K562 (cell line): ENCODE data around the gene SLC36A1. TPM values are rescaled to one million over a fixed set of nuclear protein-coding genes. Genes with fewer than 3 reads are reported as not detected.

ENCODE experiments used
- ATAC-seq: fragments of 200-7000 bp; cut with Tn5 transposase; 3 replicates; pipeline ENCODE4 v1.9.1; 2020; ENCODE audit warnings: moderate library complexity
- BruUV-seq: library from RNA; stranded (reverse); fragments of 400-500 nt; replicated peaks from 2 replicates; lab custom pipeline; 2021; lab: Mats Ljungman, UMichigan
- CTCF ChIA-PET: fragments of 300-600 bp; formaldehyde crosslinking; extraction: SDS; loops from one replicate; lab custom pipeline; 2021; ENCODE audit warnings: low intra/inter-chr PET ratio; lab: Yijun Ruan, JAX
- POLR2A ChIA-PET: fragments of 300-600, 350-650 bp; sonication (Branson Sonifier 250); formaldehyde crosslinking; extraction: SDS; loops from one replicate; lab custom pipeline; 2021; ENCODE audit warnings: antibody characterized with exemption, inconsistent platforms; lab: Yijun Ruan, JAX
- DNase-seq, 4 experiments: peaks; one replicate each; pipeline versions ENCODE4 v3.0.0 to v3.0.0-alpha.2; 2011 to 2018; ENCODE audit warnings: low spot score in 3 of 4, mixed read lengths in 3 of 4; ENCODE audit errors: extremely low read depth in 1 of 4
- FAIRE-seq: peaks from 2 replicates; lab custom pipeline; 2011; peaks lifted over from hg19 to GRCh38; lab: Jason Lieb, UNC
- H2AFZ ChIP-seq: 2 replicates; pipeline ENCODE4 v1.6.0; 2011; ENCODE audit warnings: low read depth, low read length, control low read depth, inconsistent platforms
- H3K27ac ChIP-seq: fragments of 200-600 bp; 3 replicates; pipeline ENCODE4 v1.8.0; 2011; ENCODE audit warnings: low read depth, mild to moderate bottlenecking, control low read depth, inconsistent platforms, low read length, moderate library complexity, mixed read lengths; ENCODE audit errors: extremely low read depth
- H3K27me3 ChIP-seq, 2 experiments: fragments of 300-600 bp in 1 of 2; 2 replicates in 1 of 2; 3 replicates in 1 of 2; pipeline versions ENCODE4 v1.6.0 to v1.8.0; 2011; ENCODE audit warnings: inconsistent platforms in 2 of 2, low read length in 2 of 2, mild to moderate bottlenecking in 1 of 2, mixed read lengths in 1 of 2, moderate library complexity in 1 of 2; ENCODE audit not compliant: control insufficient read depth in 2 of 2, insufficient read depth in 2 of 2
- H3K36me3 ChIP-seq: fragments of 300-600 bp; 3 replicates; pipeline ENCODE4 v1.8.0; 2011; ENCODE audit warnings: mild to moderate bottlenecking, low read length, inconsistent platforms; ENCODE audit not compliant: control insufficient read depth, insufficient read depth
- H3K4me1 ChIP-seq, 2 experiments: fragments of 200-600 bp in 1 of 2; replicated peaks in 1 of 2; 2 replicates in 1 of 2; 3 replicates in 1 of 2; pipeline versions ENCODE4 v1.5.1 to v1.8.0; 2011; ENCODE audit warnings: inconsistent platforms in 2 of 2, low read length in 2 of 2, mild to moderate bottlenecking in 1 of 2, mixed read lengths in 1 of 2, moderate library complexity in 1 of 2; ENCODE audit not compliant: control insufficient read depth in 2 of 2, insufficient read depth in 2 of 2
- H3K4me2 ChIP-seq: 2 replicates; pipeline ENCODE4 v1.6.1; 2011; ENCODE audit warnings: low read length, control low read depth, inconsistent platforms, mixed read lengths; ENCODE audit not compliant: insufficient read depth
- H3K4me3 ChIP-seq: fragments of 200-600 bp; sonication (generic), shearing (Covaris generic); 2 replicates; pipeline ENCODE4 v1.5.1; 2016; ENCODE audit warnings: control low read depth, inconsistent platforms
- H3K79me2 ChIP-seq: fragments of 200-600 bp; 3 replicates; pipeline ENCODE4 v1.8.0; 2011; ENCODE audit warnings: low read length, inconsistent platforms; ENCODE audit not compliant: control insufficient read depth, insufficient read depth
- H3K9ac ChIP-seq, 2 experiments: 2 replicates each; pipeline versions ENCODE4 v1.6.0 to v1.6.1; 2011; ENCODE audit warnings: low read depth in 2 of 2, low read length in 2 of 2, control low read depth in 1 of 2, inconsistent platforms in 1 of 2, mild to moderate bottlenecking in 1 of 2, mixed read lengths in 1 of 2; ENCODE audit not compliant: insufficient read depth in 1 of 2
- H3K9me1 ChIP-seq: one replicate; pipeline ENCODE4 v1.6.0; 2011; ENCODE audit warnings: inconsistent platforms, mild to moderate bottlenecking, low read length, moderate library complexity; ENCODE audit not compliant: control insufficient read depth, insufficient read depth
- H3K9me3 ChIP-seq: replicated peaks from 2 replicates; pipeline ENCODE4 v1.5.1; 2011; ENCODE audit warnings: low read depth, low read length, inconsistent platforms; ENCODE audit not compliant: control insufficient read depth, insufficient read depth
- H4K20me1 ChIP-seq: replicated peaks from 2 replicates; pipeline ENCODE4 v1.6.1; 2011; ENCODE audit warnings: low read length, inconsistent platforms, mixed read lengths; ENCODE audit not compliant: control insufficient read depth, insufficient read depth
- CTCFL ChIP-seq: IDR thresholded peaks from 2 replicates; pipeline ENCODE4 v1.6.1; 2011; ENCODE audit warnings: borderline replicate concordance, low read depth, mild to moderate bottlenecking, moderate library complexity, low read length; ENCODE audit not compliant: insufficient read depth, poor library complexity, severe bottlenecking
- HCFC1 ChIP-seq: IDR thresholded peaks from 2 replicates; pipeline ENCODE4 v1.6.1; 2012; ENCODE audit warnings: low read depth, low read length, improper control_type of control experiment
- SRF ChIP-seq, 2 experiments: fragments of 250-450, 450-650 bp in 1 of 2; sonication (Bioruptor Pico) in 1 of 2; sonication (generic) in 1 of 2; formaldehyde crosslinking; IDR thresholded peaks; 2 replicates each; pipeline versions ENCODE4 v1.5.0 to v1.5.1; 2020 to 2022; ENCODE audit warnings: mild to moderate bottlenecking in 1 of 2, missing genetic modification reagents in 1 of 2
- STAT5A ChIP-seq: IDR thresholded peaks from 2 replicates; pipeline ENCODE4 v1.6.1; 2012; ENCODE audit warnings: low read length, inconsistent platforms, borderline replicate concordance
- TFAM ChIP-seq: fragments of 250-450 bp; sonication (Bioruptor Pico); conservative IDR thresholded peaks from 2 replicates; pipeline ENCODE4 v1.5.0; 2021; ENCODE audit warnings: mild to moderate bottlenecking, moderate library complexity
- TRIM28 ChIP-seq: fragments of 450-650 bp; IDR thresholded peaks from 2 replicates; pipeline ENCODE4 v1.6.1; 2017
- XRCC5 ChIP-seq: fragments of 200-400 bp; formaldehyde crosslinking; IDR thresholded peaks from 2 replicates; pipeline ENCODE4 v1.6.1; 2017; ENCODE audit warnings: low read depth, mild to moderate bottlenecking, low read length
- WGBS: fragments of 100-300 bp; shearing (Covaris generic); methylation state at CpG from one replicate; pipeline ENCODE4 v1.1.6; 2016; ENCODE audit warnings: low coverage, mixed read lengths; ENCODE audit not compliant: insufficient coverage; ENCODE audit errors: missing lambda C conversion rate; 5-methylcytosine and 5-hydroxymethylcytosine counted together
- in situ Hi-C: fragments of 300-500 bp; cut with MboI; formaldehyde crosslinking; loops from 4 replicates; pipeline ENCODE4 v1.15.0; 2018; ENCODE audit warnings: inconsistent platforms, mixed read lengths
- intact Hi-C: fragments of 100-400 bp; cut with micrococcal nuclease; formaldehyde crosslinking; loops from 2 replicates; pipeline ENCODE4 v1.14.2; 2022
- polyA plus RNA-seq, 8 experiments: library from polyadenylated mRNA; depleted of rRNA in 4 of 8; stranded (reverse) in 5 of 8; unstranded in 3 of 8; fragments of >200 nt; fragmentation: Nextera tagmentation in 2 of 8; fragmentation: Illumina TruSeq in 1 of 8; extraction: Ambion mirVana in 2 of 8; extraction: Trizol in 1 of 8; gene quantifications; 2 replicates each; pipeline versions ENCODE4 v1.2.1 to v1.2.3, GENCODE V29; 2011 to 2014; ENCODE audit warnings: inconsistent platforms in 1 of 8, missing spikeins in 1 of 8
- total RNA-seq, 7 experiments: library from RNA; depleted of rRNA in 6 of 7; stranded (reverse); fragments of >200 nt in 6 of 7; fragmentation: Illumina TruSeq in 2 of 7; extraction: Trizol in 2 of 7; gene quantifications; 2 replicates each; pipeline versions ENCODE4 v1.2.1 to v1.2.3, GENCODE V29; 2011 to 2021; ENCODE audit warnings: low replicate concordance in 1 of 7
- TF ChIP-seq, protein P1 (sequence below), 3 experiments: IDR thresholded peaks in 2 of 3; conservative IDR thresholded peaks in 1 of 3; 2 replicates each; pipeline ENCODE4 v1.5.1; 2011 to 2012; ENCODE audit warnings: low read length in 3 of 3, mild to moderate bottlenecking in 3 of 3, control low read depth in 2 of 3, improper control_type of control experiment in 1 of 3, inconsistent platforms in 1 of 3, low read depth in 1 of 3, mixed read lengths in 1 of 3, moderate library complexity in 1 of 3; ENCODE audit not compliant: insufficient read depth in 2 of 3

The SLC36A1 gene
- total and polyA plus RNA-seq, 9 of the 15 experiments (the other 6 are each of a cell fraction or from before 2014, with no cell fraction given): 1.6 to 8.4 (median 4.6) TPM

GRCh38 chr5:151459680-151460324 lies 12.4 kb downstream of the SLC36A1 start:
- ChIA-PET CTCF (no interaction called here), POLR2A (interaction anchor here (0.9 to 1.5 kb wide), 5 partner anchors 9 to 43 kb away, joined by 3 to 6 read pairs (median 4); no protein-coding TSS in a partner anchor)
- H3K4me2 ChIP-seq: no peak overlapping the region
- H3K36me3 ChIP-seq: peaks cover 19% of the 10 kb centered on the region
- no peak overlapping the region for H2AFZ ChIP-seq
- H3K79me2 ChIP-seq: no peaks in the 10 kb centered on the region
- H3K9me1 ChIP-seq: no peaks in the 10 kb centered on the region
- no peaks in the 10 kb centered on the region for H4K20me1 ChIP-seq
- ATAC-seq: no peak
- H3K4me1 ChIP-seq: peaks cover 0 to 5% of the 10 kb centered on the region in 2 experiments; a peak in 2 of 5 replicates
- no peaks in the 10 kb centered on the region for H3K27me3 ChIP-seq
- H3K27ac ChIP-seq: no peak overlapping the region
- FAIRE-seq: no peak
- no peak for DNase-seq
- in situ Hi-C loops: no loop called here
- 56% methylated on average over 4 of the region's 4 CpGs for WGBS
- no peak overlapping the region for H3K4me3 ChIP-seq
- BruUV-seq: no TSS peak
- no peak overlapping the region for H3K9ac ChIP-seq
- H3K9me3 ChIP-seq: peaks cover 12% of the 10 kb centered on the region
- intact Hi-C loops: no loop called here
- TF ChIP-seq SRF (CRISPR knock-in tag; IDR thresholded peaks at IDR 0.05): no peak

- no peak overlapping the region for H2AFZ ChIP-seq
- POLR2A ChIA-PET: no interaction called here
- H3K36me3 ChIP-seq: peaks cover 23% of the 10 kb centered on the region
- in situ Hi-C loops: no loop called here
- H3K27me3 ChIP-seq: no peaks in the 10 kb centered on the region
- BruUV-seq: no TSS peak
- no peaks in the 10 kb centered on the region for H3K79me2 ChIP-seq
- FAIRE-seq: peak; percentile 65
- intact Hi-C loops: no loop called here
- H4K20me1 ChIP-seq: no peaks in the 10 kb centered on the region
- peaks cover 16% of the 10 kb centered on the region for H3K9me3 ChIP-seq
- H3K27ac ChIP-seq: no peak overlapping the region
- peaks cover 3 to 9% of the 10 kb centered on the region in 2 experiments; a peak in 3 of 5 replicates for H3K4me1 ChIP-seq
- CTCF ChIA-PET: no interaction called here
- WGBS: 37% methylated on average over 3 of the region's 3 CpGs
- no peak overlapping the region for H3K9ac ChIP-seq
- TF ChIP-seq TFAM (CRISPR knock-in tag): no peak
- TF ChIP-seq CTCFL: no peak
- TF ChIP-seq STAT5A: no peak
- TF ChIP-seq HCFC1: no peak
- TF ChIP-seq, protein P1, sequence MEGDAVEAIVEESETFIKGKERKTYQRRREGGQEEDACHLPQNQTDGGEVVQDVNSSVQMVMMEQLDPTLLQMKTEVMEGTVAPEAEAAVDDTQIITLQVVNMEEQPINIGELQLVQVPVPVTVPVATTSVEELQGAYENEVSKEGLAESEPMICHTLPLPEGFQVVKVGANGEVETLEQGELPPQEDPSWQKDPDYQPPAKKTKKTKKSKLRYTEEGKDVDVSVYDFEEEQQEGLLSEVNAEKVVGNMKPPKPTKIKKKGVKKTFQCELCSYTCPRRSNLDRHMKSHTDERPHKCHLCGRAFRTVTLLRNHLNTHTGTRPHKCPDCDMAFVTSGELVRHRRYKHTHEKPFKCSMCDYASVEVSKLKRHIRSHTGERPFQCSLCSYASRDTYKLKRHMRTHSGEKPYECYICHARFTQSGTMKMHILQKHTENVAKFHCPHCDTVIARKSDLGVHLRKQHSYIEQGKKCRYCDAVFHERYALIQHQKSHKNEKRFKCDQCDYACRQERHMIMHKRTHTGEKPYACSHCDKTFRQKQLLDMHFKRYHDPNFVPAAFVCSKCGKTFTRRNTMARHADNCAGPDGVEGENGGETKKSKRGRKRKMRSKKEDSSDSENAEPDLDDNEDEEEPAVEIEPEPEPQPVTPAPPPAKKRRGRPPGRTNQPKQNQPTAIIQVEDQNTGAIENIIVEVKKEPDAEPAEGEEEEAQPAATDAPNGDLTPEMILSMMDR (IDR thresholded peaks at IDR 0.05 in 2 of 3, conservative IDR thresholded peaks at IDR 0.05 in 1 of 3; ENCODE audit: insufficient read depth in 2 of 3, low read depth in 1 of 3, low read length in 3 of 3): no peak
- no peak for TF ChIP-seq TRIM28
- TF ChIP-seq XRCC5: no peak
- TF ChIP-seq, all 486 proteins: peak for 0
- no peaks in the 10 kb centered on the region for H3K9me1 ChIP-seq
- no peak for DNase-seq
- H3K4me3 ChIP-seq: no peak overlapping the region
- H3K4me2 ChIP-seq: no peak overlapping the region
- no peak for ATAC-seq
These were observed 13.9 kb downstream of the SLC36A1 start for GRCh38 chr5:151461312-151461711.
